HG03558 (cell line): ENCODE measurements around the gene CLSTN1.
"Not testable (repeated sequence)": the region's sequence is repeated elsewhere in the genome, so short reads cannot be mapped to it uniquely, and the experiment has no call there.

Experiments
- ATAC-seq: cut with Tn5 transposase; IDR thresholded peaks from one replicate; pipeline ENCODE4 v1.9.1; 2021; ENCODE audit warnings: moderate number of reproducible peaks; ENCODE audit not compliant: unreplicated experiment; ENCODE audit errors: extremely low read depth

The CLSTN1 gene

GRCh38 chr1:9720785-9721605 is 102.8 kb downstream of the CLSTN1 start:
- no peak for ATAC-seq

GRCh38 chr1:9719978-9720722 is 103.6 kb downstream of the CLSTN1 start:
- ATAC-seq: no peak

- no peak for ATAC-seq
These were observed 105.6 kb downstream of the CLSTN1 start for GRCh38 chr1:9718006-9718680.

- no peak for ATAC-seq
These were observed 106.4 kb downstream of the CLSTN1 start for GRCh38 chr1:9717193-9718005.

- ATAC-seq: no peak
These were observed 107.2 kb downstream of the CLSTN1 start for GRCh38 chr1:9716404-9717192.

- no peak for ATAC-seq
These were observed 108.1 kb downstream of the CLSTN1 start for GRCh38 chr1:9715536-9716226.

GRCh38 chr1:9714257-9714718 is 109.5 kb downstream of the CLSTN1 start:
- no peak for ATAC-seq

GRCh38 chr1:9712767-9713166 is 111.0 kb downstream of the CLSTN1 start:
- ATAC-seq: not testable (repeated sequence)

GRCh38 chr1:9711466-9712020 is 112.2 kb downstream of the CLSTN1 start:
- ATAC-seq: no peak

- ATAC-seq: no peak
These were observed 113.7 kb downstream of the CLSTN1 start for GRCh38 chr1:9710037-9710436.

- no peak for ATAC-seq
These were observed 117.6 kb downstream of the CLSTN1 start for GRCh38 chr1:9706178-9706577.

GRCh38 chr1:9705337-9706093 is 118.2 kb downstream of the CLSTN1 start:
- ATAC-seq: no peak

GRCh38 chr1:9703681-9704080 is 120.1 kb downstream of the CLSTN1 start:
- no peak for ATAC-seq

- no peak for ATAC-seq
These were observed 120.6 kb downstream of the CLSTN1 start for GRCh38 chr1:9703165-9703509.

- no peak for ATAC-seq
These were observed 122.1 kb downstream of the CLSTN1 start for GRCh38 chr1:9701665-9702064.

GRCh38 chr1:9700340-9700739 is 123.4 kb downstream of the CLSTN1 start:
- ATAC-seq: no peak

- no peak for ATAC-seq
These were observed 124.4 kb downstream of the CLSTN1 start for GRCh38 chr1:9699361-9699760.

- no peak for ATAC-seq
These were observed 127.0 kb downstream of the CLSTN1 start for GRCh38 chr1:9696793-9697192.
